SK-N-SH (cell line): Measurements from ENCODE around the gene MAMDC4. TPM values are rescaled to one million over a fixed set of nuclear protein-coding genes. Genes with fewer than 3 reads are reported as not detected.

Source experiments
- CTCF ChIA-PET: fragments of 300-600, 350-600 bp; formaldehyde crosslinking; extraction: SDS; loops from one replicate; lab custom pipeline; 2021; lab: Yijun Ruan, JAX
- POLR2A ChIA-PET: fragments of 350-600 bp; sonication (Branson Sonifier 250); formaldehyde crosslinking; extraction: SDS; loops from one replicate; lab custom pipeline; 2020; ENCODE audit warnings: antibody characterized with exemption, inconsistent platforms; lab: Yijun Ruan, JAX
- DNase-seq: peaks from one replicate; pipeline ENCODE4 v3.0.0; 2012
- H2AFZ ChIP-seq: fragments of 200-600 bp; sonication (generic); 2 replicates; pipeline ENCODE4 v1.8.1; 2016; ENCODE audit warnings: antibody characterized with exemption, mild to moderate bottlenecking, low read depth
- H3F3A ChIP-seq: fragments of 200-600 bp; sonication (generic); replicated peaks from 2 replicates; pipeline ENCODE3; 2016; ENCODE audit warnings: antibody characterized with exemption, mild to moderate bottlenecking; ENCODE audit not compliant: insufficient read depth
- H3K27ac ChIP-seq, 2 experiments: fragments of 200-500 bp in 1 of 2; fragments of 200-600 bp in 1 of 2; sonication (Bioruptor generic) in 1 of 2; sonication (generic), shearing (Covaris generic) in 1 of 2; 2 replicates each; pipeline versions ENCODE4 v1.5.1 to v1.6.1; 2014 to 2016; ENCODE audit warnings: low read depth in 2 of 2, inconsistent platforms in 1 of 2, low read length in 1 of 2, mild to moderate bottlenecking in 1 of 2, mixed read lengths in 1 of 2
- H3K27me3 ChIP-seq: fragments of 200-600 bp; sonication (generic), shearing (Covaris generic); 2 replicates; pipeline ENCODE4 v1.6.1; 2016; ENCODE audit warnings: mixed run types; ENCODE audit not compliant: insufficient read depth
- H3K36me3 ChIP-seq, 2 experiments: fragments of 200-500 bp in 1 of 2; fragments of 200-600 bp in 1 of 2; sonication (Bioruptor generic) in 1 of 2; sonication (generic) in 1 of 2; replicated peaks in 1 of 2; 2 replicates each; pipeline versions ENCODE3 to v1.5.1; 2014 to 2016; ENCODE audit warnings: low read length in 1 of 2, mild to moderate bottlenecking in 1 of 2; ENCODE audit not compliant: insufficient read depth in 2 of 2, control insufficient read depth in 1 of 2
- H3K4me1 ChIP-seq, 2 experiments: fragments of 200-500 bp in 1 of 2; fragments of 200-600 bp in 1 of 2; sonication (Bioruptor generic) in 1 of 2; sonication (generic), shearing (Covaris generic) in 1 of 2; 2 replicates each; pipeline versions ENCODE4 v1.5.1 to v1.6.1; 2014 to 2016; ENCODE audit warnings: low read depth in 1 of 2, low read length in 1 of 2, mixed run types in 1 of 2; ENCODE audit not compliant: insufficient read depth in 2 of 2, control insufficient read depth in 1 of 2
- H3K4me2 ChIP-seq: fragments of 200-600 bp; sonication (generic), shearing (Covaris generic); 2 replicates; pipeline ENCODE4 v1.6.1; 2017; ENCODE audit warnings: mixed run types
- H3K4me3 ChIP-seq, 2 experiments: fragments of 200-500 bp in 1 of 2; fragments of 200-600 bp in 1 of 2; sonication (Bioruptor generic) in 1 of 2; sonication (generic), shearing (Covaris generic) in 1 of 2; 2 replicates each; pipeline versions ENCODE4 v1.5.1 to v1.8.1; 2014 to 2016; ENCODE audit warnings: low read depth in 2 of 2, inconsistent platforms in 1 of 2, low read length in 1 of 2, mild to moderate bottlenecking in 1 of 2, mixed read lengths in 1 of 2, moderate library complexity in 1 of 2
- H3K79me2 ChIP-seq: fragments of 200-600 bp; sonication (generic); 2 replicates; pipeline ENCODE4 v1.8.1; 2017; ENCODE audit warnings: mild to moderate bottlenecking; ENCODE audit not compliant: insufficient read depth
- H3K9ac ChIP-seq: fragments of 200-600 bp; sonication (generic); 2 replicates; pipeline ENCODE4 v1.6.1; 2017; ENCODE audit warnings: mixed run types
- H3K9me2 ChIP-seq: fragments of 200-600 bp; sonication (generic); 2 replicates; pipeline ENCODE4 v1.6.1; 2017; ENCODE audit warnings: mixed run types
- H3K9me3 ChIP-seq: fragments of 200-600 bp; sonication (generic); 2 replicates; pipeline ENCODE4 v1.6.1; 2017; ENCODE audit warnings: mixed run types, mild to moderate bottlenecking, moderate library complexity
- H4K20me1 ChIP-seq: fragments of 200-600 bp; sonication (generic); 2 replicates; pipeline ENCODE4 v1.6.1; 2017; ENCODE audit warnings: mild to moderate bottlenecking, mixed run types; ENCODE audit not compliant: insufficient read depth
- ELF1 ChIP-seq: IDR thresholded peaks from 2 replicates; pipeline ENCODE4 v1.4.0; 2012
- EP300 ChIP-seq, 2 experiments: IDR thresholded peaks; 2 replicates each; pipeline versions ENCODE4 v1.4.0 to v1.6.1; 2012; ENCODE audit warnings: borderline replicate concordance in 1 of 2, low read depth in 1 of 2, low read length in 1 of 2
- FOSL2 ChIP-seq: IDR thresholded peaks from 2 replicates; pipeline ENCODE4 v1.4.0; 2012; ENCODE audit warnings: low read depth, mild to moderate bottlenecking, moderate library complexity, borderline replicate concordance
- GABPA ChIP-seq: IDR thresholded peaks from 2 replicates; pipeline ENCODE4 v1.4.0; 2012; ENCODE audit warnings: low read depth, mild to moderate bottlenecking
- GATA2 ChIP-seq: sonication (generic); formaldehyde crosslinking; IDR thresholded peaks from 2 replicates; pipeline ENCODE4 v1.5.0; 2020; ENCODE audit warnings: mild to moderate bottlenecking, missing genetic modification reagents
- JUND ChIP-seq: IDR thresholded peaks from 2 replicates; pipeline ENCODE4 v1.4.0; 2012
- MAX ChIP-seq: IDR thresholded peaks from 2 replicates; pipeline ENCODE4 v1.4.0; 2012; ENCODE audit warnings: low read depth
- MEF2A ChIP-seq: IDR thresholded peaks from 2 replicates; pipeline ENCODE4 v1.4.0; 2012; ENCODE audit warnings: low read depth, borderline replicate concordance
- NFIC ChIP-seq: IDR thresholded peaks from 2 replicates; pipeline ENCODE4 v1.4.0; 2012; ENCODE audit warnings: borderline replicate concordance
- NRF1 ChIP-seq: IDR thresholded peaks from 2 replicates; pipeline ENCODE4 v1.6.1; 2012; ENCODE audit warnings: low read depth, mild to moderate bottlenecking, low read length
- PBX3 ChIP-seq: IDR thresholded peaks from 2 replicates; pipeline ENCODE4; 2012
- RAD21 ChIP-seq: IDR thresholded peaks from 2 replicates; pipeline ENCODE4 v1.6.1; 2012; ENCODE audit warnings: mild to moderate bottlenecking, low read length
- RCOR1 ChIP-seq: fragments of 150-350 bp; IDR thresholded peaks from 2 replicates; pipeline ENCODE4 v1.6.1; 2017; ENCODE audit warnings: antibody characterized with exemption, low read length
- RXRA ChIP-seq: IDR thresholded peaks from 2 replicates; pipeline ENCODE4 v1.4.0; 2012; ENCODE audit warnings: low read depth, mild to moderate bottlenecking, borderline replicate concordance
- SMC3 ChIP-seq: IDR thresholded peaks from 2 replicates; pipeline ENCODE4 v1.6.1; 2012; ENCODE audit warnings: low read depth, low read length, improper control_type of control experiment
- TAF1 ChIP-seq: IDR thresholded peaks from 2 replicates; pipeline ENCODE4 v1.6.1; 2012; ENCODE audit warnings: low read depth, mild to moderate bottlenecking, low read length, moderate library complexity, borderline replicate concordance
- TEAD4 ChIP-seq: IDR thresholded peaks from 2 replicates; pipeline ENCODE4 v1.4.0; 2012; ENCODE audit warnings: mild to moderate bottlenecking, borderline replicate concordance; ENCODE audit not compliant: insufficient read depth
- WGBS: methylation state at CpG from one replicate; pipeline ENCODE4 v1.1.6; 2017; ENCODE audit warnings: low lambda C conversion rate; 5-methylcytosine and 5-hydroxymethylcytosine counted together
- polyA plus RNA-seq, 3 experiments: library from polyadenylated mRNA; depleted of rRNA; stranded (reverse); fragments of >200 nt; gene quantifications; 2 replicates each; pipeline ENCODE4 v1.2.3, GENCODE V29; 2012
- TF ChIP-seq, protein P1 (sequence below): IDR thresholded peaks from 2 replicates; pipeline ENCODE4 v1.4.0; 2012; ENCODE audit warnings: low read depth, borderline replicate concordance
- TF ChIP-seq, protein P2 (sequence below): fragments of 150-350 bp; IDR thresholded peaks from 2 replicates; pipeline ENCODE4 v1.6.1; 2016; ENCODE audit warnings: mild to moderate bottlenecking, low read depth, low read length

The MAMDC4 gene
- polyA plus RNA-seq, 1 of the 3 experiments (the other 2 are of a cell fraction): 4.2 TPM

DNA sequence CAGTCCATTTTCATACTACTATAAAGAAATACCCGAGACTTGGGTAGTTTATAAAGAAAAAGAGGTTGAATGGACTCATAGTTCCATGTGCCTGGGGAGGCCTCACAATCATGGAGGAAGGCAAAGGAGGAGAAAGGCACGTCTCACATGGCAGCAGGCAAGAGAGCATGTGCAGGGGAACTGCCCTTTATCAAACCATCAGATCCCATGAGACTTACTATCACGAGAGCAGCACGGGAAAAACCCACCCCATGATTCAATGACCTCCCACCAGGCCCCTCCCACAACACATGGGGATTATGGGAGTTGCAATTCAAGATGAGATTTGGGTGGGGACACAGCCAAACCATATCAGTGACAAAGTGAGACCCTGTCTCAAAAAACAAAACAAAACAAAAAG is 54.1 kb downstream of the MAMDC4 start:
- no peaks in the 10 kb centered on the region for H3K9me3 ChIP-seq
- H2AFZ ChIP-seq: no peak overlapping the region
- TF ChIP-seq MAX: no peak
- no peak for TF ChIP-seq SMC3
- no peak for TF ChIP-seq PBX3
- no peak for TF ChIP-seq GABPA
- no peak for TF ChIP-seq EP300 (IDR thresholded peaks at IDR 0.05; ENCODE audit: borderline replicate concordance in 1 of 2, low read depth in 1 of 2, low read length in 1 of 2)
- no peak for TF ChIP-seq ELF1
- no peak for TF ChIP-seq RCOR1
- TF ChIP-seq RXRA: no peak
- no peak for TF ChIP-seq GATA2 (CRISPR knock-in tag)
- no peak for TF ChIP-seq NRF1
- TF ChIP-seq TEAD4: no peak
- no peak for TF ChIP-seq JUND
- TF ChIP-seq MEF2A: no peak
- H3K27ac ChIP-seq: no peak overlapping the region
- no peak overlapping the region for H3K9ac ChIP-seq
- no peaks in the 10 kb centered on the region for H3K27me3 ChIP-seq
- H3K36me3 ChIP-seq: peaks cover 7 to 12% of the 10 kb centered on the region in 2 experiments
- H3K9me2 ChIP-seq: no peaks in the 10 kb centered on the region
- peaks cover 3% of the 10 kb centered on the region; the same call in 1 of the 2 replicates for H3K79me2 ChIP-seq
- DNase-seq: no peak
- peaks cover 6 to 15% of the 10 kb centered on the region in 2 experiments; a peak in 3 of 4 replicates for H3K4me1 ChIP-seq
- 82% methylated on average over 4 of the region's 4 CpGs for WGBS
- H3F3A ChIP-seq: peaks cover 14% of the 10 kb centered on the region
- H3K4me2 ChIP-seq: no peak overlapping the region
- ChIA-PET POLR2A (no interaction called here), CTCF (no interaction called here)
- no peaks in the 10 kb centered on the region for H4K20me1 ChIP-seq
- no peak overlapping the region for H3K4me3 ChIP-seq

DNA sequence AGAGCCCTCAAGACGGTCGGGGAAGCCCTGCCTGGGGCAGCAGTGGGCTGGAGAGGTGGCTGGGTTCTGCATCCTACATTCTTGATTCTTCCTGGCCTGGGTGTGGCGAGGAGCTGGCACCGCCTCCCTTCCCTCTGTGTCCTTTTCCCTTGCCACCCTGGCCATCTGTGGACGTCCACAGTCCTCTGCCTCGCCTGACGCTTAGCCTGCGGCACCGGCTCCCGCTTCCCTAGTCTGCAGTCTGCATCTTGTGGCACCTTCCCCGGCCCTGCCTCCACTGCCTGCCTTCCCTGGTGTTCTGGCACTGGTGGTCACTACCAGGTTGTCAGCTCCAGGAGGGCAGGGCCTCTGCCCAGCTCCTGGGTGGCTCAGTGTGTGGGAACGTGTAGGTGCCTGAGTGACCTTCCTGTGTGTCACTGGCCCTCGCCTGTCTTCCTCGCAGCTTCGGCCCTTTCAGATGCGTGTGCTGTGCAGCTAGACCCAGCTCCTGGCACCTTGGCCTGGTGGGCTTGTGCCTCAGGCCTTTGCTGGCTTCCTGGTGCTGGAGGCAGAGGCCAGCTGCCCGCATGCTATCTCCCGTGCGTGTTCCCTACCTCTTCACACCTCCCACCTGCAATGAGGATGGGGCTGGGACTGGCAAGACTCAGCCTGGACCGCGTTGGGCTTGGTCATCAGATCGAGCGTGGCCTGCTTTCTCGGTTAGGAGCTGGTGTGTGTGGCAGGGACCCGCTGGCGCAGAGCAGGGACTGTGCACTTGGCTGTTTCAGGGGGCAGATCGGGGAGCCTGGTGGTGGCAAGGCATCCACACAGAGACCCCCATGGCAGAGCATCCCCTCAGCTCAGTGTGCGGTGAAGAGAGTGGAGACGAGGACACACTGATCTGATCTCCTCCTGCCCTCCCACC is 55.1 kb downstream of the MAMDC4 start:
- Histone ChIP-seq H3K27me3 (no peaks in the 10 kb centered on the region), H3F3A (peaks cover 9% of the 10 kb centered on the region), H3K9me2 (no peaks in the 10 kb centered on the region), H3K4me1 (peaks cover under 1 to 5% of the 10 kb centered on the region in 2 experiments; a peak in 3 of 4 replicates), H3K4me3 (no peak overlapping the region), H4K20me1 (no peaks in the 10 kb centered on the region), H3K27ac (no peak overlapping the region), H3K9me3 (no peaks in the 10 kb centered on the region), H3K9ac (no peak overlapping the region), H3K79me2 (peaks cover 3% of the 10 kb centered on the region; the same call in 1 of the 2 replicates), H2AFZ (no peak overlapping the region), H3K4me2 (no peak overlapping the region), H3K36me3 (peaks cover 7 to 12% of the 10 kb centered on the region in 2 experiments)
- DNase-seq: no peak
- 98% methylated on average over 17 of the region's 29 CpGs for WGBS
- TF ChIP-seq FOSL2: no peak
- TF ChIP-seq TAF1: no peak
- no peak for TF ChIP-seq NRF1
- TF ChIP-seq, protein P1, sequence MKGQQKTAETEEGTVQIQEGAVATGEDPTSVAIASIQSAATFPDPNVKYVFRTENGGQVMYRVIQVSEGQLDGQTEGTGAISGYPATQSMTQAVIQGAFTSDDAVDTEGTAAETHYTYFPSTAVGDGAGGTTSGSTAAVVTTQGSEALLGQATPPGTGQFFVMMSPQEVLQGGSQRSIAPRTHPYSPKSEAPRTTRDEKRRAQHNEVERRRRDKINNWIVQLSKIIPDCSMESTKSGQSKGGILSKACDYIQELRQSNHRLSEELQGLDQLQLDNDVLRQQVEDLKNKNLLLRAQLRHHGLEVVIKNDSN: no peak
- TF ChIP-seq RAD21: no peak
- TF ChIP-seq NFIC: no peak
- TF ChIP-seq, protein P2, sequence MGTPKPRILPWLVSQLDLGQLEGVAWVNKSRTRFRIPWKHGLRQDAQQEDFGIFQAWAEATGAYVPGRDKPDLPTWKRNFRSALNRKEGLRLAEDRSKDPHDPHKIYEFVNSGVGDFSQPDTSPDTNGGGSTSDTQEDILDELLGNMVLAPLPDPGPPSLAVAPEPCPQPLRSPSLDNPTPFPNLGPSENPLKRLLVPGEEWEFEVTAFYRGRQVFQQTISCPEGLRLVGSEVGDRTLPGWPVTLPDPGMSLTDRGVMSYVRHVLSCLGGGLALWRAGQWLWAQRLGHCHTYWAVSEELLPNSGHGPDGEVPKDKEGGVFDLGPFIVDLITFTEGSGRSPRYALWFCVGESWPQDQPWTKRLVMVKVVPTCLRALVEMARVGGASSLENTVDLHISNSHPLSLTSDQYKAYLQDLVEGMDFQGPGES: no peak
- TF ChIP-seq MAX: no peak
- TF ChIP-seq TEAD4: no peak
- POLR2A ChIA-PET: no interaction called here
- CTCF ChIA-PET: interaction anchor here (1.0 to 1.2 kb wide), 4 partner anchors 9 to 306 kb away, joined by 3 to 5 read pairs (median 3); no protein-coding TSS in a partner anchor
